Right kidney (tissue), 1 donor: Measurements from ENCODE around the gene PCBP2.

Experiments used
- DNase-seq: peaks from one replicate; pipeline ENCODE4 v3.0.0-alpha.2; 2016

Gene PCBP2

GRCh38 chr12:53506881-53507602, 55.1 kb downstream of the PCBP2 start, which contains the start of gene NPFF:
Gene NPFF (minus strand): TSS chr12:53507484. CDS start chr12:53507474, 10 bp downstream.
- DNase-seq = no peak

GRCh38 chr12:53507603-53507885, 55.6 kb downstream of the PCBP2 start:
- DNase-seq = no peak

GRCh38 chr12:53508534-53509170, 56.8 kb downstream of the PCBP2 start:
- peak; percentile 80 for DNase-seq

- no peak for DNase-seq
Observed at GRCh38 chr12:53510181-53510812, 58.4 kb downstream of the PCBP2 start.

GRCh38 chr12:53513712-53514410, 62.0 kb downstream of the PCBP2 start:
- DNase-seq = no peak

GRCh38 chr12:53514628-53515290, 62.9 kb downstream of the PCBP2 start:
- DNase-seq = no peak

- no peak for DNase-seq
Observed at GRCh38 chr12:53515291-53515680, 63.4 kb downstream of the PCBP2 start.

GRCh38 chr12:53516758-53517455, 65.0 kb downstream of the PCBP2 start:
- DNase-seq = no peak

- DNase-seq = no peak
Observed at GRCh38 chr12:53518381-53518780, 66.5 kb downstream of the PCBP2 start.

- no peak for DNase-seq
Observed at GRCh38 chr12:53523131-53523530, 71.2 kb downstream of the PCBP2 start.

- DNase-seq = no peak
Observed at GRCh38 chr12:53524476-53524875, 72.6 kb downstream of the PCBP2 start.

- DNase-seq = no peak
Observed at GRCh38 chr12:53530061-53530460, 78.2 kb downstream of the PCBP2 start.
